AG04449 (cell line): ENCODE results near the gene ZFP92.
"Not testable (repeated sequence)": the region's sequence is repeated elsewhere in the genome, so short reads cannot be mapped to it uniquely, and the experiment has no call there.

Source experiments
- CTCF ChIA-PET: fragments of 350-600 bp; formaldehyde crosslinking; extraction: SDS; loops from one replicate; lab custom pipeline; 2021; ENCODE audit warnings: antibody characterized with exemption; lab: Yijun Ruan, JAX
- POLR2A ChIA-PET: fragments of 400-600, 350-600 bp; formaldehyde crosslinking; extraction: SDS; loops from one replicate; lab custom pipeline; 2020; ENCODE audit warnings: antibody characterized with exemption, inconsistent platforms; lab: Yijun Ruan, JAX
- DNase-seq: peaks from one replicate; pipeline ENCODE4 v3.0.0-alpha.2; 2010; ENCODE audit warnings: low read depth, low spot score
- H3K4me3 ChIP-seq: 2 replicates; pipeline ENCODE4 v1.5.1; 2011; ENCODE audit warnings: low read depth, mild to moderate bottlenecking, control low read depth, low read length
- TF ChIP-seq, protein P1 (sequence below): IDR thresholded peaks from one replicate; pipeline ENCODE4 v1.5.1; 2011; ENCODE audit warnings: mild to moderate bottlenecking, moderate library complexity, low read length, control low read depth, inconsistent platforms; ENCODE audit not compliant: insufficient read depth; ENCODE audit errors: missing control alignments

Gene ZFP92

DNA sequence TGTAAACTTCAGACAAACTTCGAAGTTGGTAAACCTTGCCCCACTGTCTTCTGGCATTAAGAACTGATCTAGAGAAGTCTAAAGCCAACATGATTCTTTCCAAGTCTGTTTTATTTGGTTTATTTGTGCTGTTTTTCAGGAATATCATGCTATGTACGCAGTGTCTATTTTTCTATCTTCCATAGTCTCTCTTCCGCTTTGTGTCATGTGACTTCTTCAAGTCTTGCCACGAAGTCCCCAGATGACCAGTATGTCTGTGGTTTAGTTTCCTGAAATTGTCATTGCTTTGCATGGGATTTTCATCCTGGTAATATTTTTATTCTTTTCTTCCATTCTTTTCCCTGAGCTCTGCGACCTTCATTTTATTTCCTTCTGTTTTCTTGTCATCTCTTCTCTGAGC is 25.2 kb upstream of the ZFP92 start:
- TF ChIP-seq, protein P1, sequence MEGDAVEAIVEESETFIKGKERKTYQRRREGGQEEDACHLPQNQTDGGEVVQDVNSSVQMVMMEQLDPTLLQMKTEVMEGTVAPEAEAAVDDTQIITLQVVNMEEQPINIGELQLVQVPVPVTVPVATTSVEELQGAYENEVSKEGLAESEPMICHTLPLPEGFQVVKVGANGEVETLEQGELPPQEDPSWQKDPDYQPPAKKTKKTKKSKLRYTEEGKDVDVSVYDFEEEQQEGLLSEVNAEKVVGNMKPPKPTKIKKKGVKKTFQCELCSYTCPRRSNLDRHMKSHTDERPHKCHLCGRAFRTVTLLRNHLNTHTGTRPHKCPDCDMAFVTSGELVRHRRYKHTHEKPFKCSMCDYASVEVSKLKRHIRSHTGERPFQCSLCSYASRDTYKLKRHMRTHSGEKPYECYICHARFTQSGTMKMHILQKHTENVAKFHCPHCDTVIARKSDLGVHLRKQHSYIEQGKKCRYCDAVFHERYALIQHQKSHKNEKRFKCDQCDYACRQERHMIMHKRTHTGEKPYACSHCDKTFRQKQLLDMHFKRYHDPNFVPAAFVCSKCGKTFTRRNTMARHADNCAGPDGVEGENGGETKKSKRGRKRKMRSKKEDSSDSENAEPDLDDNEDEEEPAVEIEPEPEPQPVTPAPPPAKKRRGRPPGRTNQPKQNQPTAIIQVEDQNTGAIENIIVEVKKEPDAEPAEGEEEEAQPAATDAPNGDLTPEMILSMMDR, result no peak
- CTCF ChIA-PET, result no interaction called here
- no peak overlapping the region for H3K4me3 ChIP-seq
- DNase-seq, result no peak
- POLR2A ChIA-PET, result no interaction called here

DNA sequence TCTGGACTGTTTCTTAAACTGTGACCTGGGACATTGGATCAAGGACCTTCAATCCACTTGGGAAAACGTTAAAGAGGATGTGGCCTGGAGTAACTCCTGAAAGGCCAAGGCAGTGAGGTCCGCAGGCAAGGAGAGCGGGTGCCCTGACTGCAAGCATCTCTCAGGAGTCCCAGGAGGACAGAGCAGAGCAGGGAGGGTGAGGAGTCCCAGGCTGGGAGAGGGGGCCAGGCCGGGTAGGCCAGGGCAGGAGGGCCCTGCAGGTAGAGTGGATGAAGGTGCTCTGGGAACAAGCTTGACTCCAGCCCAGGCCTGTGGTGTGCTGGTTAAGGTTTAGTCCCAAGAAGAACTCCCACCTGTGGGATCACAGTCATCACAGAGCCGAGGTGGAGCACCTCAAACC is 23.9 kb upstream of the ZFP92 start:
- CTCF ChIA-PET, result no interaction called here
- no peak for DNase-seq
- TF ChIP-seq, protein P1, result no peak
- POLR2A ChIA-PET, result no interaction called here
- no peak overlapping the region for H3K4me3 ChIP-seq

DNA sequence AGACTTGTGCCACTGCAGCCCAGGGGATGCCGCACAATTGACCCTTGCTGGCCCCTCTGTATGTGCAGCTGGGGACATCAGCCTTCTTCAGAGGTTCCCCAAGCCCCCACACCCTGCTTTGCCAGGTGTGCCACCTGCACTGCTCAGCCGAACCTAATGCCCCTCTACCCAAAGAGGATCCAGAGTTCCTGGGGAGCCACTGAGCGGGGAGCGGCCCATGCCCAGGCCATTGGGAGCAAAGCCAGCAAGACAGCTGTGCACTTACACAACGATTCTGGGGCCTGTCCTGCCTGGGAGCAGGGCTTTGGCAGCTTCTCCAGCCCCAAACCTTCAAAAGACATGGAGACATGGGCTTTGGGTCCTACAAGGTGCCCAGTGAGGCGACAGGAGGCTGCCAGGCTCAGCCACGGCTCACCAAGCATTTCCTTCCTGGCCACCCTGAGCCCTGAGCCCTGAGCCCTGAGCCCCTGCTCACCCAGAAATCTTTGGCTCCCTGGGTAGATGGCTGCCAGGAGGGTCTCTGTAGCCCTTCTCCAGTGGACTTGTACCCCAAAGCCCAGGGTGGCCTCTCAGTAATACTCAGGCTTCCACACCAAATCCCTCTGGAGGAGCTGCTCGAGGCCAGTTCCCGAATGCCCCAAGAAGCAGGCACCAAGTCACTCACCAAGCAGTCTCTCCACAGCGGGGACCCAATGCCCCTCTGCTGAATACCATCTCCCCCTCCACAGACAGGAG is 23.1 kb upstream of the ZFP92 start:
- TF ChIP-seq, protein P1, result no peak

DNA sequence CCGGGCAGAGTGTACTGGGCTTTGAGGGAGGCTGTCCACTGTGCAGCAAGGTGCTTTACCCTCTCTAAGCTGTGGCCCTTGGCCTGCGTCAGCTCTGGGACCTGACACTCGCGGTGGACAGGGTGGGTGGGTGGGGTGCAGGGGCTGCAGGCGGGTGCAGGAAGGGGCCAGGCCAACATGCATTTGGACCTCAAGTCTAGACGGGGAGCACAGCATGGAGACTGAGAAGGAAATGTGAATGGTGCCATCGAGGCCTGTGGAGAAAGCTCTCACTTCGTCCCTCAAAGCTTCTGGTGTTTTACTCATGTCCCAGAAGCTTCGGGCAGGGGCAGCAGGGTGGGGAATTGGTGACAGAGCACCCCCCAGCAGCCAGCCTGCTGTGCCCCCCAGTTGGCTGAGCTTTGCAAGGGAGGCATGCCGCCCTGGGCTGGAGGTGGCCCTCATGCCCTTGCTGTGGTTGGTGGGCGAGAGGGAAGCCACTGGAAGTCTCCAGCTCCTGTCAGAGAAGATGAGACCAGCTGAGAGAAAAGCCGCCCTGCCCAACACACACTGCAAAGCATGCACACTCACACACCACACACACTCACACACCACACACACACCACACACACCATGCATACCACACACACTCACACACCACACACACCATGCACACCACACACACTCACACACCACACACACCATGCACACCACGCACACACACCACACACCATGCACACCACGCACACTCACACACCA is 22.4 kb upstream of the ZFP92 start:
- ChIA-PET POLR2A (no interaction called here), CTCF (no interaction called here)
- no peak for DNase-seq
- TF ChIP-seq, protein P1, result no peak
- H3K4me3 ChIP-seq, result no peak overlapping the region

More for the DNA sequence above, 23.1 kb upstream of the ZFP92 start:
- ChIA-PET CTCF (no interaction called here), POLR2A (no interaction called here)
- no peak for DNase-seq
- no peak overlapping the region for H3K4me3 ChIP-seq

DNA sequence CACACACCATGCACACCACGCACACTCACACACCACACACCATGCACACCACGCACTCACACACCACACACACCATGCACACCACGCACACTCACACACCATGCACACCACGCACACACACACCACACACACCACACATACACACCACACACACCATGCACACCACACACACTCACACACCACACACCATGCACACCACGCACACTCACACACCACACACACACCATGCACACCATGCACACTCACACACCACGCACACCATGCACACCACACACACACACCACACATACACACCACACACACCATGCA is 21.9 kb upstream of the ZFP92 start:
- POLR2A ChIA-PET, DNase-seq, CTCF ChIA-PET, H3K4me3 ChIP-seq: not testable (repeated sequence)

DNA sequence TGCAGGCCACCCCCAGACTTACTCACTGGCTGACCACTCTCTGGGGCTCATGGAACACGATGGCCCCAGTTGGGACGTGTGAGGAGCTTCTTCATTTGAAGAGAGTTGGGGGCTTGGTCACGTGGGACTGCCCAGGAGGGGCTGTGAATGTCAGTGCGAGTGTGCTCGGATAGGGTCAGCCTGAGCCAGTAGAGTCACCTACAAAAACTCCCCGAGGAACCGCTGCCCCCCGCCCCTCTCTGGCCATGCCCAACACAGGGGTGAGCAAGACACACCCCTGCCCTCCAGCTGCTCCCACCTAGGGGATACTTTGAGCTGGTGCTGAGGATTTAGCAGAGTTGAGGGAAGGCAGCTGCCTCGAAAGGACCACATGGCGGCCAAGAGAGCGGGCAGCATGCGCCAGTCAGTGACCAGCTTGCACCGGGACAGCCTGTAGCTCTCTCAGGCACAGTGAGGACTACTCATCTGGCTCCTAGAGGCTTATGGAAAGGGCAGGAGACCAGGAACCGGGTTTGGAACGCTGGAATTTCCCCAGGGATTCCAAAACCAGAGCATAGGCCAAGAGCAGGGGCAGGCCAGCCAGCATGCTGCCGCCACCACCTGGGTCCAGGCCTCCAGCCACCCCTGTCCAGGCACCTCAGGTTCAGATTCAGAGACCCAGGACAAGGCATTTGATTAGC is 18.5 kb upstream of the ZFP92 start:
- H3K4me3 ChIP-seq, result no peak overlapping the region
- ChIA-PET POLR2A (interaction anchor here (0.6 kb wide), 1 partner anchor 95 kb away, joined by 4 read pairs; no protein-coding TSS in a partner anchor), CTCF (no interaction called here)
- DNase-seq, result no peak
- TF ChIP-seq, protein P1, result no peak
